GM23248 (cell line): ENCODE results near the gene CDC42EP5. TPM values are rescaled to one million over a fixed set of nuclear protein-coding genes. Genes with fewer than 3 reads are reported as not detected.
"Not testable (repeated sequence)": the region's sequence is repeated elsewhere in the genome, so short reads cannot be mapped to it uniquely, and the experiment has no call there.

Experiments
- DNase-seq: peaks from one replicate; pipeline ENCODE4 v3.0.0-alpha.2; 2015
- H2AFZ ChIP-seq: fragments of 200-600 bp; sonication (generic); 2 replicates; pipeline ENCODE4 v1.6.1; 2016; ENCODE audit warnings: antibody characterized with exemption
- H3F3A ChIP-seq: fragments of 200-600 bp; sonication (generic); 2 replicates; pipeline ENCODE4 v1.6.1; 2016; ENCODE audit warnings: mild to moderate bottlenecking, antibody characterized with exemption, mixed run types; ENCODE audit not compliant: insufficient read depth
- H3K27ac ChIP-seq: fragments of 200-600 bp; sonication (generic); 2 replicates; pipeline ENCODE4 v1.5.1; 2016; ENCODE audit warnings: mild to moderate bottlenecking
- H3K27me3 ChIP-seq: fragments of 200-600 bp; sonication (generic); replicated peaks from 2 replicates; pipeline ENCODE4 v1.6.1; 2016; ENCODE audit warnings: mild to moderate bottlenecking; ENCODE audit not compliant: insufficient read depth
- H3K36me3 ChIP-seq: fragments of 200-600 bp; sonication (generic); 2 replicates; pipeline ENCODE4 v1.6.1; 2016; ENCODE audit warnings: low read depth, mild to moderate bottlenecking
- H3K4me1 ChIP-seq: fragments of 200-600 bp; sonication (generic); 2 replicates; pipeline ENCODE4 v1.6.1; 2016; ENCODE audit warnings: mild to moderate bottlenecking; ENCODE audit not compliant: insufficient read depth
- H3K4me2 ChIP-seq: fragments of 200-600 bp; sonication (generic); one replicate; pipeline ENCODE4 v1.6.1; 2016; ENCODE audit warnings: mild to moderate bottlenecking; ENCODE audit not compliant: unreplicated experiment
- H3K4me3 ChIP-seq: fragments of 200-600 bp; sonication (generic); 2 replicates; pipeline ENCODE4 v1.5.1; 2016; ENCODE audit warnings: mild to moderate bottlenecking
- H3K79me2 ChIP-seq: fragments of 200-600 bp; sonication (generic); 2 replicates; pipeline ENCODE4 v1.6.1; 2016; ENCODE audit warnings: mild to moderate bottlenecking; ENCODE audit not compliant: insufficient read depth
- H3K9ac ChIP-seq: fragments of 200-600 bp; sonication (generic); 2 replicates; pipeline ENCODE4 v1.6.1; 2016; ENCODE audit warnings: mild to moderate bottlenecking
- H3K9me2 ChIP-seq: fragments of 200-600 bp; sonication (generic); 2 replicates; pipeline ENCODE4 v1.6.1; 2016; ENCODE audit warnings: mixed run types, mild to moderate bottlenecking, moderate library complexity; ENCODE audit not compliant: insufficient read depth
- H3K9me3 ChIP-seq: fragments of 200-600 bp; sonication (generic); one replicate; pipeline ENCODE4 v1.6.1; 2017; ENCODE audit warnings: low read depth
- H4K20me1 ChIP-seq: fragments of 200-600 bp; sonication (generic); 2 replicates; pipeline ENCODE4 v1.6.0; 2016; ENCODE audit not compliant: insufficient read depth
- EZH2 ChIP-seq: fragments of 200-600 bp; sonication (generic); IDR thresholded peaks from 2 replicates; pipeline ENCODE4 v1.6.1; 2018; ENCODE audit warnings: antibody characterized with exemption, mild to moderate bottlenecking; ENCODE audit not compliant: insufficient read depth, poor library complexity, severe bottlenecking
- EZH2phosphoT487 ChIP-seq: fragments of 200-600 bp; sonication (generic); IDR thresholded peaks from 2 replicates; pipeline ENCODE4 v1.6.1; 2018; ENCODE audit warnings: antibody characterized with exemption, moderate library complexity, mild to moderate bottlenecking, low read depth; ENCODE audit not compliant: insufficient read depth
- WGBS, 2 experiments: methylation state at CpG; one replicate each; pipeline ENCODE4 v1.1.6; 2015 to 2017; ENCODE audit warnings: low lambda C conversion rate in 2 of 2, low coverage in 1 of 2; ENCODE audit errors: missing lambda C conversion rate in 2 of 2; 5-methylcytosine and 5-hydroxymethylcytosine counted together
- in situ Hi-C: fragments of 300-500 bp; cut with MboI; formaldehyde crosslinking; loops from 2 replicates; pipeline ENCODE4 v1.15.0; 2020
- polyA plus RNA-seq: library from polyadenylated mRNA; unstranded; fragments of >200 nt; fragmentation: Nextera tagmentation; extraction: Ambion mirVana; gene quantifications from 2 replicates; pipeline ENCODE4 v1.2.1, GENCODE V29; 2016
- total RNA-seq: library from RNA; depleted of rRNA; stranded (reverse); fragments of >200 nt; shearing (Covaris generic); gene quantifications from 2 replicates; pipeline ENCODE4 v1.2.3, GENCODE V29; 2014

The CDC42EP5 gene
- total and polyA plus RNA-seq, 2 experiments from 2014 or later: 4.4 to 51.7 TPM

GRCh38 chr19:54506079-54506478 lies 33.0 kb upstream of the CDC42EP5 start:
- Histone ChIP-seq H3K36me3 (no peaks in the 10 kb centered on the region), H3K4me2 (no peak overlapping the region), H3K4me1 (no peaks in the 10 kb centered on the region), H3F3A (no peaks in the 10 kb centered on the region), H3K9me2 (no peaks in the 10 kb centered on the region), H4K20me1 (no peaks in the 10 kb centered on the region), H3K27me3 (no peaks in the 10 kb centered on the region), H3K79me2 (no peaks in the 10 kb centered on the region), H3K9ac (no peak overlapping the region), H3K4me3 (no peak overlapping the region), H2AFZ (no peak overlapping the region), H3K9me3 (no peaks in the 10 kb centered on the region), H3K27ac (no peak overlapping the region)
- no peak for DNase-seq
- 50 to 53% methylated on average over 10 of the region's 10 CpGs for WGBS, 2 experiments
- in situ Hi-C loops: no loop called here
- TF ChIP-seq EZH2 (no peak), EZH2phosphoT487 (no peak)

- H3K27ac ChIP-seq, H3F3A ChIP-seq, H3K4me2 ChIP-seq, H3K9ac ChIP-seq, DNase-seq, H3K4me1 ChIP-seq, H3K9me3 ChIP-seq, H4K20me1 ChIP-seq, H3K9me2 ChIP-seq, H3K27me3 ChIP-seq, H2AFZ ChIP-seq, H3K4me3 ChIP-seq, H3K36me3 ChIP-seq, in situ Hi-C loops, H3K79me2 ChIP-seq: not testable (repeated sequence)
- WGBS, 2 experiments: 45 to 55% methylated on average over 4 of the region's 4 CpGs
These were observed 32.4 kb upstream of the CDC42EP5 start for GRCh38 chr19:54505542-54505941.

GRCh38 chr19:54502518-54503048 lies 29.5 kb upstream of the CDC42EP5 start, which contains the start of gene LAIR2:
Gene LAIR2 (plus strand): TSS chr19:54502831. CDS start chr19:54502919, 88 bp downstream.
- H3K9ac ChIP-seq: no peak within 1 kb of the TSS
- WGBS, 2 experiments: 49 to 51% methylated on average over 13 to 14 of the region's 14 CpGs
- no peak within 1 kb of the TSS for H3K27ac ChIP-seq
- no peak within 1 kb of the TSS for H3K4me3 ChIP-seq
- H3K9me2 ChIP-seq: no peaks in the 10 kb centered on the region
- H2AFZ ChIP-seq: no peak within 1 kb of the TSS
- no peaks in the 10 kb centered on the region for H3K27me3 ChIP-seq
- H3K4me1 ChIP-seq: no peaks in the 10 kb centered on the region
- no peaks in the 10 kb centered on the region for H3K79me2 ChIP-seq
- in situ Hi-C loops: no loop called here
- H3K36me3 ChIP-seq: no peaks in the 10 kb centered on the region
- no peak for DNase-seq
- H3F3A ChIP-seq: no peaks in the 10 kb centered on the region
- no peaks in the 10 kb centered on the region for H3K9me3 ChIP-seq
- H3K4me2 ChIP-seq: no peak within 1 kb of the TSS
- no peaks in the 10 kb centered on the region for H4K20me1 ChIP-seq
- TF ChIP-seq EZH2phosphoT487: no peak
- TF ChIP-seq EZH2: no peak

GRCh38 chr19:54498451-54498772 lies 25.3 kb upstream of the CDC42EP5 start:
- H3K4me3 ChIP-seq, H3K9ac ChIP-seq, DNase-seq, H3K27me3 ChIP-seq, H3K9me3 ChIP-seq, in situ Hi-C loops, H3K27ac ChIP-seq, H3K4me1 ChIP-seq, H3K36me3 ChIP-seq, H4K20me1 ChIP-seq, H3K79me2 ChIP-seq, H3F3A ChIP-seq, H2AFZ ChIP-seq, H3K4me2 ChIP-seq, H3K9me2 ChIP-seq: not testable (repeated sequence)
- 37% methylated on average over 8 to 9 of the region's 9 CpGs for WGBS, 2 experiments

- H3K9me3 ChIP-seq, H3K4me2 ChIP-seq, H3K27ac ChIP-seq, H3K36me3 ChIP-seq, H3F3A ChIP-seq, H4K20me1 ChIP-seq, H3K79me2 ChIP-seq, H3K9ac ChIP-seq, in situ Hi-C loops, H2AFZ ChIP-seq, H3K9me2 ChIP-seq, DNase-seq, H3K4me1 ChIP-seq, H3K4me3 ChIP-seq, H3K27me3 ChIP-seq: not testable (repeated sequence)
- WGBS, 2 experiments: 32 to 36% methylated on average over 8 to 11 of the region's 15 CpGs
These were observed 24.8 kb upstream of the CDC42EP5 start for GRCh38 chr19:54497747-54498450.

DNA sequence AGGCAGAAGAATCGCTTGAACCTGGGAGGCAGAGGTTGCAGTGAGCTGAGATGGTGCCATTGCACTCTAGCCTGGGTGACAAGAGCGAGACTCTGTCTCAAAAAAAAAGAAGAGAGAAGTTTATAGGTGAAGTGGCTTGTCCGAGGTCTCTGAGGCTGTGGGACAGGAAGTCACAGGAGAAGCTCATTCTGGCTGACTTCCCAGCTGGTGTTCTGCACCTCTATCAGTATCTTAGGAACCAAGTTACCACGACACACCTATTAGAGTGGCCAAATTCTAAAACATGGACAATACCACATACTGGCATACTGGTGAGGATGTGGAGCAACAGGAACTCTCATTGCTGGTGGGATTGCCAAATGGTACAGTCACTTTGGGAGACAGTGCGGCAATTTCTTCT lies 22.2 kb upstream of the CDC42EP5 start:
- H2AFZ ChIP-seq, H3K36me3 ChIP-seq, H4K20me1 ChIP-seq, H3F3A ChIP-seq, H3K9me2 ChIP-seq, H3K27me3 ChIP-seq, H3K9ac ChIP-seq, in situ Hi-C loops, H3K27ac ChIP-seq, H3K4me2 ChIP-seq, H3K4me1 ChIP-seq, H3K79me2 ChIP-seq, H3K4me3 ChIP-seq, DNase-seq, H3K9me3 ChIP-seq: not testable (repeated sequence)
- 23% methylated on average over 5 of the region's 5 CpGs for WGBS, 2 experiments
